ENCODE measurements around the gene HS3ST4. TPM values are rescaled to one million over a fixed set of nuclear protein-coding genes. Genes with fewer than 3 reads are reported as not detected.

The HS3ST4 gene
- total and polyA plus RNA-seq, 2 of the 8 experiments (the other 6 are each of a cell fraction or from before 2014, with no cell fraction given): 1.9 to 3.3 TPM

DNA sequence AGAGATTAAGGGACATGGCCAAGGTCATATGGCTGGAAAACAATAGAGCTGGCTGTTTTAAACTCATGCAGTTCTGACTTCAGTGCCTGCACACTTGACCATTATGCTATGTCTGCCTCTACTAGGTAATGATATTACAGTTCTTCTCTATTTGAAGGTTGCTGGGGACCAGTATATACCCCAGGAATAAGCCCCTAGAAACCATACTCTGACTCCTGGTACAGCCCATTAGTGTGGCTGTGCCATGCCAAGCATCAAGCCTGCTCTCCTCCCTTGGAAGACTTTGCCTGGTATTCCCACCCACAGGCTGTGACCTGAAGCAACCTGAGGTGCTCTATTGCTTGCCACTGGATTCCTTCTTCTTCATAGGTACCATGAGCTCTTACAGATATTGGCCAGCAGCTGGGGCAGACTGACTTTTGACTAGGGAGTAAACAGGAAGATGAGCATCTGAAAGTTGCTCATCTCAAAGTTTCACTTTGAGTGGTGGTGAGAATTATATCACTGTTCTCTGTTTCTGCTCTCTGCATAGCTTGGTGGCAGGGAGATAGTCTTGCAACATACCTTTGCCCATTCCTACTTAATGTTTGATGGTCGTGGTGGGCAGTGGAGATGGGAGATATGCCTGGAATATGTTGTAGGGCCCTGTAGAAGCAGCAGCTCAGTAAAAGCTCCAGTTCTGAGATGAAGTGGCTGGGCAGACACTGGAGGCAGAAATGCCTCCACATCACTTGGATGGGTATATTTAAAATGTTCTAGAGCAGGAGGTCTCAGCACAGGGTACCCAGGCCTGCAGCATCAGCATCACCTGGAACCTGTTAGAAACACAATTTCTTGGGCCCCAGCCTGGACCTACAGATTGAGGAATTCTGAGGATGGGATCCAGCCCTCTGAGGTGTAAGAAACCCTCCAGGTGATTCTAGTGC lies 274.7 kb downstream of the HS3ST4 start:
- Histone ChIP-seq H3K79me2 (ENCODE audit: control insufficient read depth in 1 of 2, insufficient read depth in 2 of 2, low read length in 2 of 2) (no peaks in the 10 kb centered on the region), H3K79me1 (ENCODE audit: low read depth, low read length) (no peaks in the 10 kb centered on the region), H3K4me2 (ENCODE audit: insufficient read depth in 1 of 2, low read depth in 2 of 2, low read length in 2 of 2) (no peak overlapping the region), H3K4ac (replicated peaks; ENCODE audit: insufficient read length, low read depth, low read length) (no peak overlapping the region), H4K8ac (ENCODE audit: extremely low read depth, insufficient read depth, low read length) (no peak overlapping the region), H3K36me3 (ENCODE audit: control insufficient read depth in 2 of 4, insufficient read depth in 4 of 4, low read length in 3 of 4) (no peaks in the 10 kb centered on the region), H2AK5ac (ENCODE audit: low read depth, low read length) (no peak overlapping the region), H3K23ac (ENCODE audit: insufficient read length) (no peak overlapping the region), H4K91ac (replicated peaks; ENCODE audit: insufficient read length, low read length) (no peak overlapping the region), H2BK15ac (ENCODE audit: low read length) (no peak overlapping the region), H3K56ac (replicated peaks; ENCODE audit: insufficient read length, low read depth, low read length) (no peak overlapping the region), H3K9me3 (ENCODE audit: insufficient read depth in 2 of 2, low read depth in 1 of 2, low read length in 1 of 2) (no peaks in the 10 kb centered on the region), H3K27ac (ENCODE audit: low read depth, low read length) (no peak overlapping the region), H2AFZ (ENCODE audit: low read length) (no peak overlapping the region), H2BK120ac (replicated peaks; ENCODE audit: low read depth, low read length) (no peak overlapping the region), H2BK12ac (ENCODE audit: low read depth, low read length) (no peak overlapping the region), H2BK20ac (ENCODE audit: low read length) (no peak overlapping the region), H3K4me1 (replicated peaks in 1 of 4; ENCODE audit: control insufficient read depth in 3 of 4, insufficient read depth in 4 of 4, low read length in 3 of 4) (no peaks in the 10 kb centered on the region), H4K20me1 (replicated peaks in 1 of 2; ENCODE audit: control insufficient read depth in 1 of 2, insufficient read depth in 2 of 2, low read length in 2 of 2) (no peaks in the 10 kb centered on the region), H3K18ac (ENCODE audit: extremely low read depth, low read length) (no peak overlapping the region), H3K23me2 (ENCODE audit: low read depth, low read length) (no peaks in the 10 kb centered on the region), H4K5ac (ENCODE audit: insufficient read length, low read depth, low read length) (no peak overlapping the region), H2BK5ac (ENCODE audit: low read depth, low read length) (no peak overlapping the region), H3K27me3 (replicated peaks in 1 of 4; ENCODE audit: control insufficient read depth in 3 of 4, extremely low read depth in 1 of 4, insufficient read depth in 3 of 4, low read length in 3 of 4) (no peaks in the 10 kb centered on the region), H3K4me3 (ENCODE audit: extremely low read depth in 1 of 4, insufficient read depth in 2 of 4, low read depth in 3 of 4, low read length in 4 of 4) (no peak overlapping the region), H3K14ac (ENCODE audit: insufficient read length) (no peak overlapping the region), H3K9ac (replicated peaks in 1 of 4; ENCODE audit: extremely low read depth in 1 of 4, low read depth in 3 of 4, low read length in 3 of 4) (no peak overlapping the region)
- DNase-seq (ENCODE audit: low read depth in 1 of 2, low spot score in 2 of 2) (no peak), FAIRE-seq (no peak)
- TF ChIP-seq TEAD4 (IDR thresholded peaks at IDR 0.05; ENCODE audit: low read depth, low read length): no peak
- TF ChIP-seq SP2 (IDR thresholded peaks at IDR 0.05; ENCODE audit: low read length): no peak
- WGBS, 2 experiments (ENCODE audit: extremely low coverage in 1 of 2, insufficient coverage in 1 of 2, insufficient read length in 1 of 2, insufficient replicate concordance in 2 of 2, low coverage in 1 of 2, low lambda C conversion rate in 2 of 2, missing lambda C conversion rate in 1 of 2): 84% methylated on average over 1 of the region's 1 CpG; no CpG with 5 or more reads in 1 of the 2 experiments
- POLR2A ChIA-PET (ENCODE audit: partially characterized antibody): no interaction called here
- CTCF ChIA-PET (ENCODE audit: partially characterized antibody): interaction anchor here (0.7 kb wide), 1 partner anchor 33 kb away, joined by 3 read pairs; no protein-coding TSS in a partner anchor
